ENCODE measurements around the gene PALLD.

Gene PALLD

GRCh38 chr4:168852933-168853713 is 356.3 kb downstream of the PALLD start:
- no peak for DNase-seq (ENCODE audit: low spot score)

DNA sequence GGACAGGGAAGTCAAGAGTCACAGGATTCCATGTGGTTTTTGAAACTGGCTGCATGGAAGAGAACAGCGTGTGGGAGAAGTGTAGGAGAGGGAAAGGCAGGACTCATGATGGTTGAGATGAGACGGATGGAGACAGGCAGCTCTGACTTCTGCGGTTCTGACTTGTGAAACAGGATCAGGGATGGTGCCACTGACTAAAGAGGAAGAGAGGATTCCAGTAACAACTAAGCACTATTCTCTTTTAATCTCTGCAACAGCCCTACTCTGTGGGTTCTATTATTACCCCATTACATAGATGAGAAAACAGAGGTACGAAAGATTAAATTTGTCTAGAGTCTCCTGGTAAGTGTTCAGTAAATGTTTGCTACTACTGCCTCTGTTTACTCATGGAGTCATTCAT is 356.9 kb downstream of the PALLD start:
- no peak for DNase-seq (ENCODE audit: low spot score)

DNA sequence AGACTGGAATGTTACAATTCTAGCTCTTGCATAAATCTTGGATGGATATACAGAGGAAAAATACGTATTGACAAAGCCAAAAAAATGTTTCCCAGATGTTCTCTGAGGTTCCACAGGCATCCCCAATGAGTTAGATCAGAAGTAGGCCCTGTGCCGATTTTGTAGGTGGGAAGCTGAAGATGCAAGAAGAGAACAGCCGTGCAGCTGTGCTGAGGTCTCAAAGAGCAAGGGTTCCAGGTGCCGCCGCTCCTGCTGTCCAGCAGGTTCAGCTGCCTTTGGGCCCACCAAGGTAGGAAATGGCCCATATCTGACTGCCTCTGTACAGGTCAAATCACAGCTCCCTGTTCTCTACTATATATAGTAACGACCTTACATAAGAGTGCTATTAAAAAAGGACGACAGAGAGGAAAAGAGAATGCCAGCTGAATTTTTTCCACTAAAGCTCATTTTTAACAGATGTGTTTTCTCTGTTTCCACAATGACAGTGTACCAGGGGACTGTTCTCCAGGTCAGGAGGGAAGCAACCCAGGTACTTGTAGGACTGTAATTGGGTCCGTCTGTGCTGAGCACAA is 357.6 kb downstream of the PALLD start:
- DNase-seq (ENCODE audit: low spot score), result no peak

DNA sequence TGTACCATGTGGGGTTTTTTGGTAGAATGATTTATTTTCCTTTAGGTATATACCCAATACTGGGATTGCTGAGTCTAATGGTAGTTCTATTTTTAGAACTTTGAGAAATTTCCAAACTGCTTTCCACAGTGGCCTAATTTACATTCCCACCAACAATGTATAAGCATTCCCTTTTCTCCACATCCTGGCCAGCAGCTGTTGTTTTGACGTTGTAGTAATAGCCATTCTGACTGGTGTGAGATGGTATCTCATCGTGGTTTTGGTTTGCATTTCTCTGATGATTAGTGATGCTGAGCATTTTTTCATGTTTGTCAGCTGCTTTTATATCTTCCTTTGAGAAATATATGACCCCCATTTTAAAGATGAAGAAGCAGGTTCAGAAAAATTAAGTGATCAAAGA is 359.5 kb downstream of the PALLD start:
- no peak for DNase-seq (ENCODE audit: low spot score)

DNA sequence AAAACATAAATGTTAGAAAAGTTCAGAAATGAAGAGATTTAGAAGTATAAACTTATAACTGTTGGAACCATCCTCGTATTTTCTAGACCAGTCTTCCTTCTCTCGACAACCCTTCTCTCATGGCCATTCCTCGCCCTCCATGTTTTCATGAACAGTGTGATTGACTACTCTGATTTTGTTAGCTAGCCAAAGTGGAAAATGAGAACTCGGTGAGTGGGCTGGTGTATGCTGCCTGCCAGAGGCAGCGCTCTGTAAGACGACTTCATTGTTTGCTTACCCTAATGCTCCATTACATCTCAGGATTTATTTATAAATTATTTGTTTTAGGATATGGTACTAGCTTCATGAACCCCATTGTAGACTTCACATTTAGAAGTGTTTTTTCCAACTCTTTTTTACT is 360.2 kb downstream of the PALLD start:
- no peak for DNase-seq (ENCODE audit: low spot score)

- DNase-seq (ENCODE audit: low spot score), result no peak
Measured at GRCh38 chr4:168857546-168858314, 360.9 kb downstream of the PALLD start.

GRCh38 chr4:168859100-168859499 is 362.2 kb downstream of the PALLD start:
- DNase-seq (ENCODE audit: low spot score), result no peak

GRCh38 chr4:168859888-168860694 is 363.2 kb downstream of the PALLD start:
- no peak for DNase-seq (ENCODE audit: low spot score)

GRCh38 chr4:168860827-168861226 is 364.0 kb downstream of the PALLD start:
- no peak for DNase-seq (ENCODE audit: low spot score)

DNA sequence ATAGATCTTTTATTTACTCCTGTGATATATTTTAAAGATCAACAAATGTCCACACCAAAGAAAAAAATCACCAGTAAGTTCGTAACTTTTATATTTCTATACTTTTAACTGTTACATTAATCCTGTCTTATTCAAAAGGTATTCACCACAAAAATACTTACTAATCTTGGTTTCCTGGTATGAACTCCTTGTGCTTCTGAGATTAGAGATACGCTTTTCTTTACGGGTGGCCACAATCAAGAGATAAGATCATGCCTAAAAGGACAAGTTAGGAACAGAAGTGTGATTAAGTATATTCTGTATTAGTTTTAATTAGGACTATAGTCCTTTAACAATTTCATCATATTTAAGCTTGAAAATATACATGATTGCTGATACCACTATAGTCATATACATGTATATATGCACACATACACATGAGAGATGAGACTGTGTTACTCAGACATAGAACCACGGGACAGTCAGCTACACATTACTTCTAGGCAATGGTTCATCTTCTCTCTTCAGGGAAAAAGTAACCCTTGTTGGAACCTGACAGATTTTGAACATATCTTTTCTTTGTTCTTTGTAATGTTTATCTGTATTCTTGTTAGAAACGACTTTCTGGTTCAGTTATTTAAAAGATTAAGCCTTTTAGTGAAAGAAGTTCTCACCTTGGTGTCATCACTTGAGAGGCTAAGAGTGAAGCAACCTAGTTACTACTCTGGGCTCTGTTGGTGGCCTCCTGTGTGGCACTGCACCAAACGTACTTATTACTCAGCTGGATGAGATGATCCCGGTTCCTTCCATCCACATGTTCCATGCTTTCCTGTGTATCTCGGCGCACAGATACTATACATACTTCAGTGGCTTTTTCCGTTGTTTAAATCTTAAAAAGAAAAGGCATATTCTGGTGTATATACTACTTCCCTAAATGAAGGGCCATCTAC is 367.1 kb downstream of the PALLD start:
- DNase-seq (ENCODE audit: low spot score), result no peak

GRCh38 chr4:168864821-168865541 is 368.1 kb downstream of the PALLD start:
- no peak for DNase-seq (ENCODE audit: low spot score)

- DNase-seq (ENCODE audit: low spot score), result no peak
Measured at GRCh38 chr4:168865854-168866253, 369.0 kb downstream of the PALLD start.

- DNase-seq (ENCODE audit: low spot score), result no peak
Measured at GRCh38 chr4:168866635-168867034, 369.8 kb downstream of the PALLD start.

DNA sequence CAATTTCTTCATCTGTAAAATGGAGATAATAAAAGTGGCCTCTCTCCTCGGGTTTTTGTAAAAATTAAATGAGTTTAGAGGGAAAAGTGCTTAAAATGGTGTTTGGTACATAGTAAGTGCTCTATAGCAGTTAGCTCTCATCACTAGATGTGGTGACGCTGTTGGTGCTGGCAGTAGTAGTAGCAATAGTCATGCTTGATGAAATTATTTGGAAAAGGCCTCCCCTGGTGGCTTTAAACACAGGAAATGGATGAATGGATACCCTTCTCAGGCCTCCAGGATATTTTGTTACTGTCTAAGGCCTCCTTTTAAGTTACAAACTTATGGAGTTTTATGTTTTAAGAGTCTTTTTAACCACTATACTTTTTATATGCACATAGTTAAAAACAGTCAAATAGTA is 370.3 kb downstream of the PALLD start:
- no peak for DNase-seq (ENCODE audit: low spot score)

DNA sequence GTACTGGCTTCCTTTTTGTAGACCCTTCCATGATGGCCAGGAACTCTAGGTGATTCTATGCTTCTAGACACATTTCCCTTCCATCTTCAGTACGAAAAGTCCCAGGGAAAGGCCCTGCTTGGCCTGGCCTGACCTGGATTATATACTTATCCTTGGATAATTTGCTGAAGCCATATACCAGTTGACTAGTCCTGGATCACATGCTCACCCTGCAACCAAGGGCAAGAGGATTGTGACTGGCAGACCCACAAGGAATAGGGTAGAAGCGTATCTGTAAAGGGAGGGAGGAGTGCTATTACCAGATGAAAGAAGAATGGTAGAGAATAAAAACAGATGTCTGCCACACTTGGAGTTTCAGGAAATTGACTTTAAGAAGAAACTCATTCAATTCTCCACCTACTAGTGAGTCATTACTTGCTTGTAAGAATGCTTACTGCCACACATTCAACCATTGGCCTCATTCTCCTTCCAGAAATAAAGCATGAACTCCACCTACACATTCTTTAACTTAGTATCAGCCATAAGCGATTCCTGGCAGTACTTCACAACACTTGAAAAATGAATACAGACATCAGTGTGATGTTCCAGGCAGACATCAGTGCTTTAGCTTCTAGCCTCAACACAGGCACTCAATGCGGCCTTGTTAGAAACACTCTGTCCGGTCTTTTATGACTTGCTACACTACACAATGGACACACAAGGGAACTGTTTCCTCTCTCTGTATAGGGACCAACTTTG is 371.4 kb downstream of the PALLD start:
- peak; percentile 43 for DNase-seq (ENCODE audit: low spot score)

- no peak for DNase-seq (ENCODE audit: low spot score)
Measured at GRCh38 chr4:168868802-168869201, 371.9 kb downstream of the PALLD start.

DNA sequence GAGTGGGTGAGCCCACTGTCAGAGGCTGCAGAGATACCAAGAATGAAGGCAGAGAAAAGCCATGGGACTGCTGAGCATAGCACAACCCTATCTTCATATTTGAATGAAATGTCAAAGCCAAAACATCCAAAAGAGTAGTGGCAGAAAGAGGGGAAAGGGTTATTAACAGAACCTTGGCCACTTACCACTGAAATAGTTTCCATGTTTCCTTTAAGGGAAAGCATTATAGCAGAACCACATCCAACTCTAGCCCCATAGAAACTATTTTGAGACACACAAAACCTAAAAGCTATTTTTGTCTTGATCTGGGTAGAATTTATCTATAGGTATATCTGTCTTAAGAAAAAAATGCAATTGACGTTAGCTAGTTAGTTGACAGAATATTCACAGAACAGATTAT is 373.2 kb downstream of the PALLD start:
- no peak for DNase-seq (ENCODE audit: low spot score)

GRCh38 chr4:168871632-168872031 is 374.8 kb downstream of the PALLD start:
- DNase-seq (ENCODE audit: low spot score), result no peak

- DNase-seq (ENCODE audit: low spot score), result no peak
Measured at GRCh38 chr4:168874083-168874482, 377.2 kb downstream of the PALLD start.

- no peak for DNase-seq (ENCODE audit: low spot score)
Measured at GRCh38 chr4:168876106-168876505, 379.3 kb downstream of the PALLD start.

Measured in globus pallidus (tissue), 1 donor.